ENCODE results near the gene MYO1G.

Gene MYO1G

DNA sequence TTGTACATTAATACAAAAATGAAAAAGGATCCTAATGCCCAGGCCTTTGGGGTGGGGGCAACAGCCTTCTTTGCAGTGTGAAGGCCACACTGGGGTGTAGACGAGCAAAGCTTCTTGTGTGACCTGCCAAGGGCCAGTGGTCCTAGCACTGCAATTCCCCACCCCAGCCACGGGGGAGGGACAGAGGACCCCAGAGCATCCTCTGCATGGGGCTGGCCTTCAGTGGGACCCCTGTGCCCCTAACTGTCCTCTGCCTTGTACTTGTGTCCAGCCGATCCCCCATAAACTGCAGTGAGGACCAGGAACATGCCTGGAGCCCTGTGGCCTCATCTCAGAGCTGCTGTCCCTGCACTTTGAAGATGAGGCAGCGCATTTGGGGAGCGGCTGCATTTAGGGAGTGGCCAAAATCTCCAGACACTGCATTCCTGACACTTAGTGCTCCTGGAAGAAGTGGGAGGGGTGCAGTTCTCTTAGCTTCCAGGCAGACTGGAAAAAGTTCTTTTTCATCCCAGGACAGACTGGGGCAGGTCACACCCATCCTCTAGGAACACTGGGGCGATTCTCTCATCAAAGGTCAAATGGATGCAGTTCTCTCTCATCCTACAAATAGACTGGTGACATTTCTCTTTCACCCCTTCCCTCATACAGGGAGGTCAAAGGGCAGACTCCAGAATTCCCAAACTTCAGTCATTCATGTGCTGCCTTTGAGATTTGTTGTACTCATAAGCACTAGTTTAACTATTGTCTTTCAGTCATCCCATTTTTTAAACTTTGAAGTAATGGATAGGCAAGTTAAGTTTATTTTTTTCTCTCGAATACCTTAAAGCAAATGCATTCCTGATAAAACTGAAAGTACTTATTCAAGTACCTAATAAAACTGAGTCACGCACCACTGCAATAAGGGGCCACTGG is 922 bp upstream of the MYO1G start:
- DNase-seq = no peak

DNA sequence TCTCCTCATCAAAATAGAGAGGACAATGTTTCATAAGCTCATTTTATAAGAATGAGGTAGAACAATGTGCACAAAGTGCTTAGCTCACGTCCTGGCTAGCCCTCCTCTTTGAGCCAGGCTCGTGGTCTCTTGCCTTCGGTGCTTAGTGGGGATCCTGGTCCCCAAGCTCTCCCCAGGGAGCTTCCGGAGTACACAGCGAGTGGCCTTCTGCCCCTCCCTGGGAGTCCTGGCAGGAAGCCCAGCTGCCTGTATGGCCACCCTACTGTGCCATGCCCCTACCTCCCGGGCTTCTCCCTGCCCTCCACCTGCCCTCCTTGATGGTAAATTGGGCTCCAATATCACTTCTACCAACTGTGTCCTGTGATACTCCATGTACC is 868 bp downstream of the MYO1G start:
- no peak for DNase-seq

DNA sequence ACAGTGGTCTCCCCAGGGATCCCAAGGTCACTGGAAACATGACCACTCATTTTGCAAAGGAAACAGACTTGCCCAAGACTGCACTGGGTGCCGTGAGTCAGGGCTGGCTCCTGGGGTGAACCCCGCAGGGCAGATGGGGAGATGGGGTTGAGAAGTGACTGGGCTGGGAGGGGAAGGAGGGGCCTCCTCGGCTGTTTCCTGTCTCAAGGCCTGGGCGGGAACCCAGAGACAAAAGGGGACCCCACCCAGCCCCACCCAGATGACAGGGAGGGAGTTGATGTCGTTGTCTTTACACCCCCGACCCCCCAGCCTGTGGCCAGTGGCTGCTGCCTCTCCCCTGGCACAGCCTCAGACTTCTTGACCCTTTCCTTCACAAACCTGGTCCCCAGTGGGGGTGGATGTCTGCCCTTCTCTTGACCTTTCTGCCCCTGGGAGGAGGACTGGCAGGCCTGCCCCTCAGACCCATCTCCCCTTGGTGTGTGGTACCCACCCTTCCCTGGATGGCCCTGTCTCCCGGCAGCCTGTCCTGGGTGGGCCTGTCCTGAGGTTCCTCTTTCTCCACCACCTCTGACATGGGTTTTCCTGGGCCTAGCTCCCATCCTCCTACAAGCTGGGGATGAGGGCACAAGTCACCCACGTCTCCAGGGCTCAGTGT is 1.4 kb downstream of the MYO1G start:
- DNase-seq = no peak

DNA sequence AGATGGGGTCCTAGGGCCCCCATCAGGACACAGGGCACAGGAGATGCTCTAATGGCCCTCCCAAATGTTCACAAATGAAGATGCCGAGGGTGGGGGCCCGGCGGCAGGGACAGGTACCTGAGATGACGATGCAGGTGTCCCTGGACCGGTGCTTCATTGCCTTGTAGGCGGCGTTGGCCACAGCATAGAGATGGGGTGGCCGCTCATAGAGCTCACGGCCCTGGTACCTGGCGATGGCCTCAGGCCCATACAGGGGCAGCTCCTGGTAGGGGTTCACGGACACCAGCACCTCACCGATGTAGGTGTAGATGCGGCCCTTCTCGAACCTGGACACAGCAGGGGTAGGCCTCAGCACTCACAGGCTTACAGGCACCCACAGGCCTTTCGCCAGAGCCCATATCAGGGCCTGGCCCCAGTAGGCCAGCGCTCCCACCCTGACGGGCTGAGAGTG is 2.0 kb downstream of the MYO1G start:
- no peak for DNase-seq

DNA sequence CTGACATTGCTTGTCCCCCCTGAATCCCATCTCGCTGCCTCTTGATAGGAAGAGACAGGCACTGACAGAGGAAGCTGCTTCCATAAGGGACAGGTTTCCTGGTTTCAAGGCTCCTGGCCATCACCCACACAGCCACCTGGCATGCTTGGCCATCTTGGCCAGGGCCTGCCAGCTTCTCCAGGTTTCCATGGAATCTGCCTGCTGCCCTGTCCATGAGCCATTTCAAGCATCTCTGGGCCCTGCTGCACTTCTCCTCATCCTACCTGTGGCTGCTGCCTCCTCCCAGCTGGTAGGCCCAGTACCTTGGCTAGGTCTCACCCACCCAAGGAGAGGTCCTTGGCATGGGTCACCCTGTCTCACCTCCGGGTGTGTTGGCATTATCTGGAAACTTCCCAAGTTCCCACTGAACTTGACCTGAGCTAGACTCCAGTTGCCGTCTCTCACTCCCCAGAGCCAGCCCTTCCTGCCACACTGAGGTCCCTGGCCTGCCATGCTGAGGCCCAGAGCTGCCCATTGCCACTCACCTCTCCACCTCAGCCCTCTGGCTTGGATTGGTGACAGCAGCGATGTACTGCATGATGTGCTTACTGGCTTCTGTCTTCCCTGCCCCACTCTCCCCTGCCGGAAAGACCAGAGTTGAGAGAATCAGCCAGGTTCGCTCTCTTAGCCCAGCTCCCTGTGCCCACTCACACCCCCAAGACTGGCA is 2.6 kb downstream of the MYO1G start:
- DNase-seq = no peak

DNA sequence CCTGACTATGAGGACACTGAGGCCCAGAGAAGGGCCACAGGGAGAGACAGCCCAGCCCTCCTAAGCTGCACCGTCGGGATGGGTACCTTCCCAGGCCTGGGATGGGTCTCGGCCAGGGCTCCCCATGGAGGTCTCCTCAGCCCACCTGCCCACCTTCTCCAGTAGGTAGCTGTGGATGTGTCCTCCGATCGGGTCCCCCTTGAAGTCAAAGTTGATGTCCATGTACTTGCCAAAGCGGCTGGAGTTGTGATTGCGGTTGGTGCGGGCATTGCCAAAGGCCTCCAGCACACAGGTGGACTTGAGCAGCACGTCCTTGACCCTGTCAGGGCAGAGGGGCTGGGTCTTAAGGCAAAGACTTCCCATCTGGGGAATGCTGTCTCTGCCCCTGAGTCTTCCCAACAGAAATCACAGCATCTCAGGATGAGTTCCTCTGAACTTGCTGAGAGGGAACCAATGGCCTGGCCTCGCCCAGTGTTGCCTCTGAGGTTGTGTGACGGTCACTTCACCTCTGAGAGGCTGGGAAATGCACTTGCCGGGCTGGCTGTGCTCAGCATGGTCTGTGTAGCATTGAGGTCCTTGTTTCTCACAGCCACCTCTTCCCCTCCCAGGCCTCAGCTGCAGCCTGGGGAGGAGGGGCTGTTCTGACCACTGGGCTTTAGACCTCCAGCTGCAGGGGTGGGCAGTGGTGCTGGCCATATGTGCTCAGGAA is 3.3 kb downstream of the MYO1G start:
- DNase-seq = no peak

DNA sequence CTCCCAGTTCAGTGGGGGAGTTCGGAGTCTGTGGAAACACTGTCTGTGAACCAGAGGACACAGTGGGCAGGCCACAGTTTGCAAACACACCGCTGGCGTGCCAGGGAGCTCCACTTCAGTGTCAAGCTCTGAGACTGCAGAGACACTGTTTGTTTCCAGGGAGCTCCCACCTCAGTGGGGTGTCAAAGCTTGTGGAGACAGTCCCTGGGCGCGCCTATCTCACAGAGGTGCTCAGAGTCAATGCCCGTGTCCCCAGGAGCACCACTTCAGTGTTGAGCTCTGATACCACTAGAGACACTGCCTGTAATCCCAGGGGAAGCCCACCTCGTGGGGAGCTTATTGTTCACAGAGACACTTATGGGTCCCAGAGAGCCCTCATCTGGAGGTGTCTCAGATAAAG is 4.3 kb downstream of the MYO1G start:
- no peak for DNase-seq

DNA sequence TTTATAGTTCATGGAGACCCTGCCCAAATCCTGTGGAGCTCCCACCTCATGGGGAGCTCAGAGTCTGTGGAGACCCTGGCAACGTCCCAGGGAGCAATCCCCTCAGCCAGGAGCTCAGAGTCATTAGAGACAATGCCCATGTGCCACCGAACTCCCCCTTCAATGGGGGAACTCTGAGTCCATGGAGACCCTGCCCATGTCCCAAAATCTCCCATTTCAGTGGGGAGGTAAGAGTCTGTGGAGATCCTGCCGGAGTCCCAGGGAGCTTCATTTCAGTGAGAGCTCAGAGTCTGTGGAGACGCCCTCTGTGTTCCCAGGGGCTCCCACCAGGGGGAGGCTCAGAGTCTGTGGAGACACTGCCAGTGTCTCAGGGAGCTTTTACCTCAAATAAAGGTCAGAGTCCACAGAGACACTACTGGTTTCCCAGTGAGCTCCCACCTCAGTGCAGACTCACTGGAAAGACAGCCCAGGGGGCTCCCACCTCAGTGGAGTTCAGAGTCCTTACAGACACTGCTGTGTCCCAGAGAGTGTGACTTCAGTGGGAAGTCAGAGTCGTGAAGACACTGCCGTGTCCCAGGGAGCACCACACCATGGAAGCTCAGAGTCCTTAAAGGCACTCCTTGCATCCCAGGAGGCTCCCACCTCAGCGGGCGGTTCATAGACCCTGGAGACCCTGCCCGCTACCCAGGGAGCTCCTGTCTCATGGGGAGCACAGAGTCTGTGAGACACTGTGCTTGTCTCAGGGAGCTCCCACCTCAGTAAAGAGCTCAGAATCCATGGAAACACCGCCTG is 5.0 kb downstream of the MYO1G start:
- DNase-seq = no peak

DNA sequence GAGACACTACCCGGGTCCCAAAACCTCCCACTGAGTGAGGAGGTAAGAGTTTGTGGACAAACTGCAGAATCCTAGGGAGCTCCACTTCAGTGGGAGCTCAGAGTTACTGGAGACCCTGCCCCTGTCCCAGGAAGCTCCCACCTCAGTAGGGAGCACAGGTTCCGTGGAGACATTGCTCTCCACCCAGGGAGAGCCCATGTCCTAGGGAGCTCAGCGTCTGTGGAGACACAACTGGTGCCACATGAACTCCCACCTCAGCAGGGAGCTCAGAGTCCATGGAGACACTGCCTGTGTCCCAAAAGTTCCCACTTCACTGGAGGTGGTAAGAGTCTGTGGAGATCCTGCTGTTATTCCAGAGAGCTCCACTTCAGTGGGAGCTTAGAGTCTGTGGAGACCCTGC is 6.3 kb downstream of the MYO1G start:
- DNase-seq = no peak

DNA sequence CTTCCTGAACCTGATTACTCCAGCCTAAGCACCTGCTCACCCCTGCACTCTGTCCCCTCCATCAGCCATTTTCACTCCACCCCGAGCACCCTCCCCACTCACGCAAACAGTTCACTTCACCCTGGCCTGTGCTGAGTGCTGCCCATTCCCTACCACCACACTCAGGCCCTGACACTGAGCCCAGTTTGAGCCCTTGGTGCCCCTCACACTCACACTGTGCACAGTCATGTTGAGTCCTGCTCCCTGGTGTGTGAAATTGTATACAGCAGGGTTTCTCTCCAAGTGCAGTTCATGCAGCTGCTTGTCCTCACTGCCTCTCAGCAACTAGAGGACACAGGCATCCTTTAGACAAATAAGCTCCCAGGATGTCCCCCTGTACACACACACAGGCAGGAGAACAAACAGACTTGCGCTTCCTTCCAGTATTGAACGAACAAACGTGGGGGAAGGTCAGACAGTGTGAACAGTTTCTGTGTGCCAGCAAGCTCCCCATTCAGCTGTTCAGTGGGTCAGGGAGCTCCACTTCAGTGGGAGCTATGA is 6.8 kb downstream of the MYO1G start:
- no peak for DNase-seq

DNA sequence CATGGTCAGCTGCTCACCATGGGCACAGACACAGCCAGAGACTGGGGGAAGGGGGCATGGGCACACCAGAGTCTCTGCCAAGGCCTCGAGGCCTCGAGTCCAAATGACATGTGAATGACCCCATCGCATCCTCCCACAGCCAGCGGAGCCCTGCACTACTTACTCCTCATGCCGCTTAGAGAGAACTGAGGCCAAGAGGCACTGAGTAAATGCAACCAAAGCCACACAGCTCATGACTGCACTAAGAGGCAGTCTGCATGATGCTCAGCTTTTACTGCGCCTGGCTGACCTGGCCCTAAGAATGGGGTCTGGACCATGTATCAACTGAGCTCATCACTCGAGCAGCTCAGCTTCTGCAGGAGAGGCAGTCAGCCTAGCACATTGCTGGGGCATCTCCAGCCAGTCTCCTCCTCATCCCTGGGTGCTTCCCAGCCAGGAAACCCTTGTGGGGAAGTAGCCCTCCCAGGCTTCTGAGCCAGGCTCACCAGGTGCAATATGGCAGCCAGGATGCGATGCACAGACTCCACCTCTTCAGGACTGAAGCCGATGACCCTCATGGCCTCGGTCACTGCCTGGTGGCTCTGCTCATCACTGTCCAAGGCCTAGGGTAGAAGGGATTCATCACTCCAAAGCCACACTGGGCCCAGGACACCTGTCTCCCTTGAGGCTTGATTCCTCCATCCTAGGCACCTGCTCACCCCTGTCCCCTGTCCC is 7.5 kb downstream of the MYO1G start:
- DNase-seq = no peak

DNA sequence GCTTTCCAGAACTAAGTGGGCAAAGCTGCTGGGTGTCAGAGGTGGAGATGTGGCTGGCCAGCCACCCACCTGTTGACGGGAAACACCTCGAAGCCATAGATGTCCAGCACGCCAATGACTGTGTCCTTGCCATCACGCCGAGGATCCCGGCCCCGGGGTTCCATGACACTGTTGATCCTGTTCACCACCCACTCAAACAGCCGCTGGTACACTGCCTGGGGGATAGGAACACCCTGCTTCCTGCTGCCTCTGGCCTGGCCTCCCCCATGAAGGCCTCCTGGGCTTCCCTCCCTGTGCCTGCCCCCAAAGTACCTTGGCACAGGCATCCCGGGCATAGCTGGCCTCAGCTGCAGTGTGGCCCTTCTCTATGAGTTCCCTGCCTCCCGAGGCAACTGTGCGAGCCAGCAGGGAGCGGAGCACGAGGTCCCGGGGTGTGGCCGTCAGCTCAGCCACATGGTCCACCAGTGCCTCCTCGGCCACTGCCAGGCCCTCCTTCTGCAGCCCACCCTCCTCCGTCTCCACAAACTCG is 8.2 kb downstream of the MYO1G start:
- DNase-seq = no peak

DNA sequence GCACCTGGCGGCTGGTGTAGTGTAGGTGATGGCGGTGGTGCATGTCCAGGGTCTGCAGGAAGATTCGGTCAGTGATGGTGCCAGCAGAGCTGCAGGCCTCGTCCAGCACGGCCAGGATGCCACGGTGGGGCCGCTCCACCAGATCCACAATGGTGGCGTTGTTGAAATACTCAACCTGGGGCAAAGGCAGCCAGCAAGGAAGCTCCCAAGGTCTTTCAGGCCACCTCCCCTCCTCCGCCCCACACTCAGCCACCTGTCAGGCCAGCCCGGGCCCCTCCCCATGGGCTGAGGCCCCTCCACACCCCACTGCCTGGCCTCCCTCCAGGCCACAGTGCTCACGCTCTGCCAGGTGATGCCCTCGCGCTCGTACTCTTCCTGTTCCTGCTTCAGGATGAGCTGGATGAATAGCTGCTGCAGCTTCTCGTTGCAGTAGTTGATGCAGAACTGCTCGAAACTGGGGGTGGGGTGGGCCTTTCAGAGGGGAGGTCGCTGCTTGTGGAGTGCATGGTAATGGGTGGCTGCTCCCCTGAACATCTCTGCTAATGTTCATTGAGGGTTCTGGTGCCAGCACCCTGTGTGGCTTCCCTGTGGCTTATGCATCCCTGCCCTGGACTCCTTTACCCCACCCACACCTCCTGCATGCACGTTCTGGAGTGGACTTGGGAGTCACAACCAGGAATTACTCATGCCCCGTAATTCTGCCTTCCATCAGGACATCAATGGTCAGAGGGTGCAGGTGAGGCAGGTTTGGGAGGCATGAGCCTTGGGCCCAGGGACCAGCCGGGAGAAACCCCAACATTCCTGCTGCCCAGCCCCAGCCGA is 8.9 kb downstream of the MYO1G start:
- DNase-seq = no peak

DNA sequence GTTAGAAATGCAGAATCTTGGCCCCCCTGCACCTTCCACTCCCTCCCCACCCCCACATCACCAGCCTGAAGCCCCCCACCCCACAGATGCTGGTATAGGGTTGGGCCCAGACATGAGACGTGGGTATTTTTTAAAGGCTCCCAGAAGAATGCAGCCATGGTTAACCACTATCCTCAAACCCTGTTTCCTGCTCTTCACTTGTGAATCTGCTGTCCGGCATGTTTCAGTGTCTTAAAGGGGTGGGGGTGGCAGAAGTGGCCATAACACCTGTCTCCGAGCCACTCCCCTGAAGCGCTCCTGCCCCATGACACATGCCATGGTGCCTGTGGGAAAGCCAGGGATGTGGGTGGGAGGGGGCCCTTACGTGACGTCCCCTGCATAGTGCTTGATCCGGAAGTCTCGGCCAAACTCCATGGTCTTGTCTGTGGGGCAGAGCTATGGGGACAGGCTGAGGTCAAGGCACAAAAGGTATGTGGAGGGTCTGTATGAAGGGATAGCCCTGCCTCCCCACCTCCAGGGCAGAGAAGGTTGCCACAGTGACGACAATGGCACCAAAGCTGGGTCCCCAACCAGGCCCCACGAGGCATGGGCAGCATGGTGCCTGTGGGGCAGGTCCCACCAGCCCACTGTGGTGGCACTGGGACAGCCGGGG is 9.6 kb downstream of the MYO1G start:
- DNase-seq = no peak

DNA sequence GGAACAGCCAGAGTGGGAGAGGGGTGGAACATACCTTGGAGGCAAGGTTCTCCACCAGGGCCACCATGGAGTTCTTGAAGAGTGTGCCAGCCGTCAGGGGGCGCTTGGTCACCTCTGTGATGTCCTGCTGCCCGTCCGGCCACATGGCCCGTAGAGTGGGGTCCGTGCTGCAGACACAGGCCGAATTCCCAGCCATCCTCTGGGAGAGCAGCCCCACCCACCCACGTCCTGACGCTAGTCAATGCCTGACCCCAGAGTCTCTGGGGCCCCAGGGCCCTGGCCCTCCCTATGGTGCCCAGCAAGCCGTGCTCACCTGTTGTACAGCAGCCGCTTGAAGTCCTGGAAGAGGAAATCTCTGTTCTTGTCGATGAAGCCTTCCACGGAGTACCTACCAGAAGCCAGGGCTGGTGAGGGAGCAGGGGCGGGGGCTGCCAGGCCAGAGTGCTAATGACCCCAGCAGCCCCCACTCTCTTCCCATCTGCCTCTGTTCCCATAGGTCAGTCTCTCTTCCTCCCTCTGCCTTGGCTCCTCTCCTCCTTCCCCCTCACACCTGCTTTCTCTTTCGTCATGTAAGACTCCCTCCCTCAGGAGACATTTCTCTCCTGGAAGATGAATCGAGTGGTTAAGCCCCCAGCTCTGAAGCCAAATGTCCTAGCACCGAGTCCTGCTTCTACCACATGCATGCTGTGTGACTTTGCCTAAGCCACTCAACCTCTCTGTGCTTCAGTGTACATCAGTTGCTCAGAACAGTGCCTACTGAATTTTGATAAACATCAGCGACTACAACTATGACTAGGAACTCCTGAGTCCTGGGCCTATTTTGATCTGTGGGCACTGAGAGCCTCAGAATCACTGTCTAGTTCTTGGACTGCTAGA is 11.0 kb downstream of the MYO1G start:
- no peak for DNase-seq

DNA sequence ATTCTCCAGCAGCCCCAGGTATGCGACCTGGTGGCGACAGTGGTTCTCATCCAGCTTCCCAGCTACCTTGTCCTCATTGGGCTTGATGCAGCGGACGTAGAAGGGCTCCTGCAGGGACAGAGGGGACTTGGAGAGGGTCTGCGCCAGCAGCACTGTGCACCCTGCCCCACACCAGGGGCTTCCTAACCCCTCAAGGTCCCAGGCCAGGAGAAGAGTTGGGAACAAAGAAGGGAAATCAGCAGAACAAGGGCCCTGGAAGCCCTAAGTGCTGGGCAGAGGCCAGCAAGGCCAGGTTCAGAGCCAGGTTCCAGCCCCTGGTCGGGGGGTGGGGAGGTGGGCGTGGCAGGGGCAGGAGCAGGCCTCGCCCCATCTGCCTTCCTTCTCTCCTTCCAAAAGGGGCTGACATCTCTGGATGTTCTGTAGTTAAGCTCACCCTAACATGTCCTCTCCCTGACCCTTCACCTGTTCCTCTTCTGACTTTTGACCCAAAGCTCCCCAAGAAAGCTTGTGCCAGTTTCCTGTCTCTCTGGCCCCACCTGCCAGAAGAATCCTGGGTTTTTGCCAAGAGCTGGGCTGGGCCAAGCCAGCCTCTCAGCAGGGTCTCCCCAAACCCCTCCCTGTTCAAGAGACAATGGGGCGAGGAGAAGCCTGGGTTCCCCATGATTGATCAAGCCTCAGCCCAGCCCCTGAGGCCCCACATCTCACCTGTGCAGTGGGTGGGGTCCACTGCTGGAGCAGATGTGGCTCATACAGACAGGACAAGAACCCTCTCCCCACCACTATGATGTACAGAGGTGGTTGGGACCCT is 11.9 kb downstream of the MYO1G start:
- DNase-seq = no peak

DNA sequence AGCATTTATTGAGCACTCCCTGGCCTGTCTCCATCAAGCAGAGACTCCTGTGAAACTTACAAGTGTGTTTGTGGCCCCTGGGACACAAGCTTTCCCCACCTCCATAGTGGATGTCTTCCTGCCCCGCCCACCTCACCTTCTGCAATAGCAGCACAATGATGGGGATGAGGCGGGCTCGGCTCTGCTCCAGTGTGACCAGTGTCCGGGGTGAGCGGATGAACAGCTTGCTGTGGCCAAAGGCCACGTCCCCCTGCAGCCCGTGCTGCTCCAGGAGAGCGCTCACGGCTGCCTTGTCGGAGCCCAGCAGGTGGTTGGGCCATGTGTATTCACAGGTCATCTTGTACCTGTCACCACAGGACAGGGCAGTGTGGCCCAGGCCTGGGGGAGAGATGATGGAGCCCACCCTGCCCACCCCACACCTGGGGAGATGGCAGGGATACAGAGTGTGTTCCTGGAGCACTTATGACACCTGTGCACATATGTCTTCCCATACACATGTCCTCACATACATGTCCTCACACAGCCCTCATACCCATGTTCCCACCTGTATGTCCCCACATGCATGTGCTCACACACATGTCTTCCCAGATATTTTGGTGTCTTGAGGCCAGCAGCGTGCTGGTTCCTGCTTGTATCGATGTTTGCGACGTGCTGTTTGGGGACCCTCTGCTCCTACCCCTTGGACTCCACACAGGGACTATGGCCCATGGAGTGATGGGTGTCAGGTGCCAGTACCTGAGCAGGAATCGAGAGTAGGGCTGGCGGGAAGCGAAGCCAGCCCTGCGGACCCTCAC is 12.7 kb downstream of the MYO1G start:
- DNase-seq = no peak
